DMS153 treated with DMSO at 0.1 percent for 48 hours (cell line): ENCODE data around the gene DNAJC17.

Experiments
- DNase-seq: peaks from one replicate; lab custom pipeline; 2025; ENCODE audit not compliant: unreplicated experiment; lab: John Stamatoyannopoulos, UW

DNAJC17 gene

GRCh38 chr15:40830884-40831283 lies 23.6 kb upstream of the DNAJC17 start:
- peak; percentile 76 for DNase-seq

- no peak for DNase-seq
Observed at GRCh38 chr15:40829115-40829514, 21.8 kb upstream of the DNAJC17 start.

GRCh38 chr15:40828447-40829036 lies 21.3 kb upstream of the DNAJC17 start, which contains the start of gene PPP1R14D:
PPP1R14D (minus strand) TSS chr15:40828708; CDS start chr15:40828641, 67 bp downstream.
- DNase-seq = no peak

- no peak for DNase-seq
Observed at GRCh38 chr15:40826423-40827075, 19.3 kb upstream of the DNAJC17 start.

GRCh38 chr15:40825661-40826422 lies 18.6 kb upstream of the DNAJC17 start:
- DNase-seq = no peak

GRCh38 chr15:40823572-40824343 lies 16.5 kb upstream of the DNAJC17 start:
- no peak for DNase-seq

GRCh38 chr15:40821195-40821594 lies 13.9 kb upstream of the DNAJC17 start:
- DNase-seq = no peak

GRCh38 chr15:40819048-40819447 lies 11.8 kb upstream of the DNAJC17 start:
- no peak for DNase-seq

- DNase-seq = no peak
Observed at GRCh38 chr15:40815042-40815698, 7.9 kb upstream of the DNAJC17 start.

- no peak for DNase-seq
Observed at GRCh38 chr15:40812721-40813425, 5.6 kb upstream of the DNAJC17 start.

GRCh38 chr15:40808861-40809450 lies 1.7 kb upstream of the DNAJC17 start:
- no peak for DNase-seq

GRCh38 chr15:40807888-40808461 lies 702 bp upstream of the DNAJC17 start:
- no peak for DNase-seq

GRCh38 chr15:40806672-40807027 lies 623 bp downstream of the DNAJC17 start:
- DNase-seq = no peak

- no peak for DNase-seq
Observed at GRCh38 chr15:40803688-40804087, 3.6 kb downstream of the DNAJC17 start.

- no peak for DNase-seq
Observed at GRCh38 chr15:40803076-40803475, 4.2 kb downstream of the DNAJC17 start.

GRCh38 chr15:40799523-40799922 lies 7.8 kb downstream of the DNAJC17 start:
- DNase-seq = no peak

- no peak for DNase-seq
Observed at GRCh38 chr15:40796512-40796911, 10.8 kb downstream of the DNAJC17 start.

- no peak for DNase-seq
Observed at GRCh38 chr15:40796041-40796440, 11.2 kb downstream of the DNAJC17 start.

- peak; percentile 2 for DNase-seq
Observed at GRCh38 chr15:40793216-40793989, 13.9 kb downstream of the DNAJC17 start.
